WI38 (cell line): ENCODE data around the gene AKAP12.

Source experiments
- H3K4me3 ChIP-seq: 2 replicates; pipeline ENCODE4 v1.5.1; 2011; ENCODE audit warnings: low read depth, mild to moderate bottlenecking, control low read depth, low read length
- TF ChIP-seq, protein P1 (sequence below): IDR thresholded peaks from 2 replicates; pipeline ENCODE4 v1.5.1; 2012; ENCODE audit warnings: low read depth, mild to moderate bottlenecking, control low read depth, low read length

The AKAP12 gene

DNA sequence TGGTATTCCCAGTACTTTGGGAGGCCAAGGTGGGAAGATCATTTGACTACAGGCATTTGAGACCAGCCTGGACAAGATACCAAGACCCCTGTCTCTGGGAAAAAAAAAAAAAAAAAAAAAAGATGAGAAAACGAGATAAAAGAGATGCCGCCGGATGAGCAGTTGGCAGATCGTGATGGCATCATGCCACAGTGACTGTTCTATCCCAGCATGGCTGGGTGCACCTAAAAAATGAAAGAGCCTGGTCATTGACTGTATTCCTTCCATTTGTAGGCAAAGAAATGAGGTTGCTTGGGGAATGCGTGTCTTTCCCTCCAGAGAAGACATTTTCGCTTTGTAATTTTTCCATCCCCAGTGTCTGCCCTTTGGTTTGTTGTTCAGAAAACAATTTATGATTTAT, 12.9 kb downstream of the AKAP12 start:
- TF ChIP-seq, protein P1, sequence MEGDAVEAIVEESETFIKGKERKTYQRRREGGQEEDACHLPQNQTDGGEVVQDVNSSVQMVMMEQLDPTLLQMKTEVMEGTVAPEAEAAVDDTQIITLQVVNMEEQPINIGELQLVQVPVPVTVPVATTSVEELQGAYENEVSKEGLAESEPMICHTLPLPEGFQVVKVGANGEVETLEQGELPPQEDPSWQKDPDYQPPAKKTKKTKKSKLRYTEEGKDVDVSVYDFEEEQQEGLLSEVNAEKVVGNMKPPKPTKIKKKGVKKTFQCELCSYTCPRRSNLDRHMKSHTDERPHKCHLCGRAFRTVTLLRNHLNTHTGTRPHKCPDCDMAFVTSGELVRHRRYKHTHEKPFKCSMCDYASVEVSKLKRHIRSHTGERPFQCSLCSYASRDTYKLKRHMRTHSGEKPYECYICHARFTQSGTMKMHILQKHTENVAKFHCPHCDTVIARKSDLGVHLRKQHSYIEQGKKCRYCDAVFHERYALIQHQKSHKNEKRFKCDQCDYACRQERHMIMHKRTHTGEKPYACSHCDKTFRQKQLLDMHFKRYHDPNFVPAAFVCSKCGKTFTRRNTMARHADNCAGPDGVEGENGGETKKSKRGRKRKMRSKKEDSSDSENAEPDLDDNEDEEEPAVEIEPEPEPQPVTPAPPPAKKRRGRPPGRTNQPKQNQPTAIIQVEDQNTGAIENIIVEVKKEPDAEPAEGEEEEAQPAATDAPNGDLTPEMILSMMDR = no peak
- no peak overlapping the region for H3K4me3 ChIP-seq

DNA sequence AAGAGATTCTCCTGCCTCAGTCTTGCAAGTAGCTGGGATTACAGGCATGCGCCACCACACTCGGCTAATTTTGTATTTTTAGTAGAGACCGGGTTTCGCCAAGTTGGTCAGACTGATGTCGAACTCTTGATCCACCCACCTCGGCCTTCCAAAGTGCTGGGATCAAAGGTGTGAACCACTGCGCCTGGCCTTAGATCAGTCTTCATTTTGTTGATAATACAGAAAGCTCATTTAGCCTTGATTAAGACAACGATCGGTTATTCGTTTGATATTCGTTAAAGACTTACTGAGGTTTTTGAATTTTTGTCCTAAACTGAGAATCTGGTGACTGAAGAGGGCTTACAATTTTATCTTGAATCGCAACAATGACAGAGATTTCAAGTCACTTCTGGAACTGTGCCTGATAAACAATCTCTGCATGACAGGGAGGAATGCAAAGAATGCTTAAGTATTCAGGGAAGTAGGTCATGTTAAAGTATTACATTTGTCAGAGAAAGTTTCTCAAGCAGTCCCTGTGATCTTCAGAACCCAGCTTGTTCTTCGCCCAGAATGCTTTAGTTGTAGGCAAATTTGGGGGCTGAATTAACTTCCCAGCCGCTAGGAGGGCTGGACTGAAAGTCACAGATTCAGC, 14.8 kb downstream of the AKAP12 start:
- TF ChIP-seq, protein P1 = no peak

DNA sequence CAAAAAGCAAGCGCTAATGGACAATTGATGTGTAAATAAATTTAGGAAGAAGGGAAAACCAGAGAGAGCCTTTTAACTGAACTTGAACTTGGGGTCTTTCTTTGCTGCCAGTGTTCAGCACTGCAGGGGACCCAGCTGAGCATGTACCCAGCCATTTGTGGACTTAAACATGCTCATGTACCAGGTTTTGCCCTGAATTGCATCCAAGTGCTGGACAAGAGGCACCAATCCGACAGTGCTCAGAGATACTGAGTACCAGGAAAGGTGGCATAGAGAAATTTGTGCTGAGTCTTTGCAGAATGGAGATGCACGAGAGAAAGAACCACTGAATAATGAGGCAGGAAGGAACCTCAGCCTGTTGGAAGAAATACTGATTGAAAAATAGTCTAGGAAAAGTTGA, 16.0 kb downstream of the AKAP12 start:
- TF ChIP-seq, protein P1 = no peak
- H3K4me3 ChIP-seq = no peak overlapping the region

More for the DNA sequence above, 14.8 kb downstream of the AKAP12 start:
- no peak overlapping the region for H3K4me3 ChIP-seq

DNA sequence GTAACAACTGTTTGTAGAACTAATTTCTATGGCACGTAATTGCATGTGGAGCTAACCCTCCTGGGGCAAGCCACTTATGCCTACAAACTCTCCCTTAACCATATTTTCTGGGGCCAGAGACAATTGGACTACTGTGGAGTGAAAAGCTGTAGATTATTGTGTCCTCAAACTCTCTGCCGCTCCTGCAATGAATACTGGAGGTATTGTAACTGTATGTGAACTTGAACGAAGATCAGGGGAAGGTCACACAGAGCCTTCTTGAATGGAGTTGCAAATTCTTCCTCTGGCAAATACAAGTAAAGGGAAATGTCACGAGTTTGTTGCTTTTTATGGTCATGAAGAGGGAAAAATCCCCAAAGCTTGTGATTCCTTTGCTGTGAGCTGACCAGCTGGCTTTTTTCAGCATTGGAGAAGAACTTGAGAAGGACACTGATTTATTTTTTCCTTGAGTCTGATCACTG, 18.2 kb downstream of the AKAP12 start:
- TF ChIP-seq, protein P1 = no peak
- no peak overlapping the region for H3K4me3 ChIP-seq

DNA sequence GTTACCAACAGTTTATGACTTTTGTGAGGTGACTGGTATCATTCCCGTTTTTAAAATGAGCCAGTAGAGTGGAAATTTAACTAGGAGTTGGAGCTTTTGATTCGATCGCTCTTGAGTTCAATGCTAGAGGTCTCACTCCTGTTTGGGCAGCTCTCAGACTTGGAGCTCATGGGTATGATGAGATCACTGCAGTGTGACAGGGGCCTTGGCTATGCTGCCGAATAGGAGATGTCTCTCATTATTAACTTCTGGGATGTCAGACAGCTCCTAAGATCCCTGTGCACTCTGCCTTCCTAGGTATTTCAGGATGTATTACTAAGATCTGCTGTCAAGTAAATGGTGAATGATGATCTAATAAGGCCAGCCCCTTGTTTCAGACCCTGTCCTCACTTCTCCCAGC, 20.4 kb downstream of the AKAP12 start:
- TF ChIP-seq, protein P1 = no peak
- H3K4me3 ChIP-seq = no peak overlapping the region

DNA sequence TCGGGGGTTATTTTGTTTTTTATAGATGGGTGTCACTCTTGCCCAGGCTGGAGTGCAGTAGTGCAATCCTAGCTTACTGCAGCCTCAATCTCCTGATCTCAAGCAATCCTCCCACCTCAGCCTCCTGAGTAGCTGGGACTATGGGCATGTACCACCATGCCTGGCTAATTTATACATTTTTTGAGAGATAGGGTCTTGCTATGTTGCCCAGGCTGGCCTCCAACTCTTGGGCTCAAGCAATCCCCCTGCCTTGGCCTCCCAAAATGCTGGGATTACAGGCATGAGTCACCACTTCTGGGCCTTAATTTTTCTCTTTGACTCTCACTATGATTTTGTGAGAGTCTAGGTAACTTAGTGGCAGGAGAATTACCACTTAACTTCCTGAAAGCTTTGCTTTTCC, 23.3 kb downstream of the AKAP12 start:
- TF ChIP-seq, protein P1 = no peak
- no peak overlapping the region for H3K4me3 ChIP-seq

DNA sequence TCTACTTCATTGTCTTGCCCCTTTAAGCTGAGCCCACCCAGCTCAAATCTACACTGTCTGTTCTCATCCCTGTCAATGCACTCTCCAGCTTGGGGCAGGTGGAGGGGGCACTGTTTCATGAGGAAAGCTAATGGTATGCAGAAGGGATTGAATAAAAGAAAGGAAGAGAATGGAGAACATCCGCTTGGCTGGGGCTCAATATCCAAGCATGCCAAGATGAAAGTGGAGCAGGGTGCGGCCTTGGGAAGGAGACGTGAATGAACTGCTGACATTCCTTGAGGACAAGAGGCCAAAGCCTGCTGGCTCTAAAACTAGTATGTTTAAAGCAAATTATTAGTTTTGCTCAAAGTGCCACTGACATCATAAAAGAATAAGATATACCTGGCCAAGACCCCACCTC, 24.2 kb downstream of the AKAP12 start:
- H3K4me3 ChIP-seq = no peak overlapping the region
- TF ChIP-seq, protein P1 = no peak
